Stomach (tissue), 4 donors: ENCODE measurements around the gene TMEM119.

Source experiments
- CTCF ChIP-seq, 7 experiments: fragments of 450-650 bp in 4 of 7; fragments of 200-600 bp in 3 of 7; sonication (generic) in 3 of 7; IDR thresholded peaks; one replicate each; pipeline ENCODE4 v1.5.1; 2016 to 2019; ENCODE audit warnings: antibody characterized with exemption in 7 of 7, control low read depth in 2 of 7, mild to moderate bottlenecking in 1 of 7
- EP300 ChIP-seq: sonication (generic); formaldehyde crosslinking; IDR thresholded peaks from one replicate; pipeline ENCODE4 v1.6.1; 2017; ENCODE audit warnings: antibody characterized with exemption

DNA sequence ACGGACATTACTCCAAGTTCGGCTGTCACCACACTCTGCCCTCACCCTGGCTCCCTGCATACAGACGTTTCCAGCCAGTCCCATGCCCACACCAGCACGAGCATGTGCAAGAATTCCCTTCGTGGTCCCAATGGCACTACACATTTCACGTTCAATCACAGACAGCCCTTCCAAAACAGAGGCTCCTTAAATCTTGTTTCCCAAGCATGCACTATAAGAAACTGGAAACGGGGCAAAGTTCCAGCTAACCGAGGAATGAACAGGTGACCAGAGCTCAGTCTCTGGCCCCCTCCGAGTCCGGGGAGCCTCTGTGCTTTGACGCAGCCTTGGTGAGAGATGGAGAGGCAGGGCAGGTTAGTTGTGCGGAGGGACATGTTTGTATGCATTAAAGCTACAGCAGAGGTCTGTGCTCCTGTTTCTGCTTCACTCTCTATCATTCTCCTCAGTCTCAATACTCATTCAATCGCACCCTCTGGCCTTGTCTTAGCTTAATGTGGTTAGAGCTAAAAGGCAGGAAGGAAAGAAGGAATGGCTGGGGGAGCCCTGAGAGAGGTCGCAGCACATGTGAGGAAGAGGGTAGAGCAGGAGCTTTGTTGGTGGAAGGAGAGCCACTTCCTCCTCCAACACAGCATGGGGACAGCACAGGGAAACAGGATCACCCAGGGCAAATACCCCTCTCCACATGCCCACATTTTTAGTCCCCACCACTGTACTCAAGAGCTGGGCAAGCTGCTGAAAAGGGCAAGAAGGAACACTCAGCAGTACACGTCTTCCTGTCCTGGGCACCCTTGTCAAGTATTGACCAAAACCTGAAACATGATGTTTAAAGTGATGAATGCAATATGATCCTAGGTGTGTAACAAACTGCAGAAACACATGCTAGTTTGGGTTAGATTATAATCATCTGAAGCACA, 48.1 kb upstream of the TMEM119 start:
- TF ChIP-seq CTCF (IDR thresholded peaks at IDR 0.05) (no peak), EP300 (no peak)
